ENCODE data around the gene MORF4L1.

DNA sequence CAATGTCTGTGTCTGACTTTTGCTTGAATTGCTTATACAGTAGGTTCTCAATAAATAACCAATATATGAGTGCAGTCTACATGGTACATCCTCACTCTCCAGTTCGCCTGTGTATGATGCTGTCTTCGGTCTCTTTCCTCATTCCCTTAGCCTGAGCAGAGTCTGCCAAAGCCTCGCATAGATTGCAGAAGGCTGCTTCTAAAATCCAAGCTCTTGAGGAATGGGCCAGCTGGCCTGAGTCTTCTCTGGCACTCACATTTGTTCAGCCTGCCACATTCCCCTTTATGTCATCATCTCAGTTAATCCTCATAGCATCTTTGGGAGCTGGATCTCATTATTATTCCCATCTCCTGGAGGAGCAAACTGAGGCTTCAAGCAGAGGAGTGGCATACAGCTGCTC lies 34.2 kb upstream of the MORF4L1 start:
- TF ChIP-seq, protein P1, sequence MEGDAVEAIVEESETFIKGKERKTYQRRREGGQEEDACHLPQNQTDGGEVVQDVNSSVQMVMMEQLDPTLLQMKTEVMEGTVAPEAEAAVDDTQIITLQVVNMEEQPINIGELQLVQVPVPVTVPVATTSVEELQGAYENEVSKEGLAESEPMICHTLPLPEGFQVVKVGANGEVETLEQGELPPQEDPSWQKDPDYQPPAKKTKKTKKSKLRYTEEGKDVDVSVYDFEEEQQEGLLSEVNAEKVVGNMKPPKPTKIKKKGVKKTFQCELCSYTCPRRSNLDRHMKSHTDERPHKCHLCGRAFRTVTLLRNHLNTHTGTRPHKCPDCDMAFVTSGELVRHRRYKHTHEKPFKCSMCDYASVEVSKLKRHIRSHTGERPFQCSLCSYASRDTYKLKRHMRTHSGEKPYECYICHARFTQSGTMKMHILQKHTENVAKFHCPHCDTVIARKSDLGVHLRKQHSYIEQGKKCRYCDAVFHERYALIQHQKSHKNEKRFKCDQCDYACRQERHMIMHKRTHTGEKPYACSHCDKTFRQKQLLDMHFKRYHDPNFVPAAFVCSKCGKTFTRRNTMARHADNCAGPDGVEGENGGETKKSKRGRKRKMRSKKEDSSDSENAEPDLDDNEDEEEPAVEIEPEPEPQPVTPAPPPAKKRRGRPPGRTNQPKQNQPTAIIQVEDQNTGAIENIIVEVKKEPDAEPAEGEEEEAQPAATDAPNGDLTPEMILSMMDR (conservative IDR thresholded peaks at IDR 0.05; ENCODE audit: low read depth, low read length): no peak
- TF ChIP-seq EZH2 (IDR thresholded peaks at IDR 0.05; ENCODE audit: borderline replicate concordance, low read depth, low read length, poor library complexity, severe bottlenecking): no peak
